Measurements from ENCODE around the gene MRLN.

Gene MRLN

GRCh38 chr10:59709395-59710125, 43.7 kb downstream of the MRLN start, which contains the start of gene SLC16A9:
Gene SLC16A9, minus strand, starts transcription at chr10:59709850. Its CDS starts 25,559 bp downstream, at chr10:59684291.
- in situ Hi-C loops (cut with MboI; ENCODE audit: low sequenced_read_pairs, unreplicated experiment) = no loop called here
- DNase-seq (ENCODE audit: low spot score) = peak; percentile 87
- peak; percentile 35 for TF ChIP-seq CTCF (IDR thresholded peaks at IDR 0.05; ENCODE audit: borderline replicate concordance, control extremely low read depth, extremely low read depth, insufficient read depth, missing control alignments)

- in situ Hi-C loops (cut with MboI; ENCODE audit: low sequenced_read_pairs, unreplicated experiment) = no loop called here
- no peak for TF ChIP-seq CTCF (IDR thresholded peaks at IDR 0.05; ENCODE audit: borderline replicate concordance, control extremely low read depth, extremely low read depth, insufficient read depth, missing control alignments)
- DNase-seq (ENCODE audit: low spot score) = peak; percentile 57
Measured at GRCh38 chr10:59708816-59709394, 44.4 kb downstream of the MRLN start.

- TF ChIP-seq CTCF (IDR thresholded peaks at IDR 0.05; ENCODE audit: borderline replicate concordance, control extremely low read depth, extremely low read depth, insufficient read depth, missing control alignments) = no peak
- in situ Hi-C loops (cut with MboI; ENCODE audit: low sequenced_read_pairs, unreplicated experiment) = no loop called here
- no peak for DNase-seq (ENCODE audit: low spot score)
Measured at GRCh38 chr10:59706851-59707797, 46.1 kb downstream of the MRLN start.

- in situ Hi-C loops (cut with MboI; ENCODE audit: low sequenced_read_pairs, unreplicated experiment) = no loop called here
- no peak for DNase-seq (ENCODE audit: low spot score)
- no peak for TF ChIP-seq CTCF (IDR thresholded peaks at IDR 0.05; ENCODE audit: borderline replicate concordance, control extremely low read depth, extremely low read depth, insufficient read depth, missing control alignments)
Measured at GRCh38 chr10:59705931-59706330, 47.3 kb downstream of the MRLN start.

- TF ChIP-seq CTCF (IDR thresholded peaks at IDR 0.05; ENCODE audit: borderline replicate concordance, control extremely low read depth, extremely low read depth, insufficient read depth, missing control alignments) = no peak
- in situ Hi-C loops (cut with MboI; ENCODE audit: low sequenced_read_pairs, unreplicated experiment) = no loop called here
- DNase-seq (ENCODE audit: low spot score) = no peak
Measured at GRCh38 chr10:59704630-59705029, 48.6 kb downstream of the MRLN start.

- TF ChIP-seq CTCF (IDR thresholded peaks at IDR 0.05; ENCODE audit: borderline replicate concordance, control extremely low read depth, extremely low read depth, insufficient read depth, missing control alignments) = no peak
- in situ Hi-C loops (cut with MboI; ENCODE audit: low sequenced_read_pairs, unreplicated experiment) = no loop called here
- no peak for DNase-seq (ENCODE audit: low spot score)
Measured at GRCh38 chr10:59702347-59702746, 50.9 kb downstream of the MRLN start.

Data from GM13976 (cell line).